ENCODE measurements around the gene CHKA. TPM values are rescaled to one million over a fixed set of nuclear protein-coding genes. Genes with fewer than 3 reads are reported as not detected.

CHKA gene
- total and polyA plus RNA-seq, 2 of the 8 experiments (the other 6 are each of a cell fraction or from before 2014, with no cell fraction given) = 61.2 to 86.6 TPM

GRCh38 chr11:68014947-68015447 is 106.2 kb downstream of the CHKA start (continued):
- TF ChIP-seq ZNF274 (IDR thresholded peaks at IDR 0.05; ENCODE audit: borderline replicate concordance, extremely low read depth, low read length) (no peak), SUZ12 (IDR thresholded peaks at IDR 0.05; ENCODE audit: low read length) (no peak)

Data from H1 (cell line).